ENCODE data around the gene RSPH4A.

DNA sequence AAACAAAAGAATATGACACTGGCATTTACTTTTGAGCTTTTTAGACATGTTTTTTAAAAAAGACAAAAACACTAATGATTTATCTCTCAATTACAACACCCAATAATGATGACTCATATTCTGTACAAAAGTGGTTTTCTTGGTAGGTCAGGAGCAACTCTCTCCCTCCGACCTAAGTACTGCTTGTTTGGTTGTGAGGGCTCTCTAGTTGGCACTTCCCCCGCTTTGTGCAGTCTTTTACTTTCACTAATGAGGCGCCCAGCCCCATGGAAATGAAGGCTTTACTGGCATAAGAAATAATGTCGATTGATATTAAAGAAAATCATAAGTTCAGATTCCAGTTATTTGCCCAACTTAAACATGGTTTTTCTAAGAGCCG is 66.0 kb downstream of the RSPH4A start:
- TF ChIP-seq POLR2A (IDR thresholded peaks at IDR 0.05): no peak
- TF ChIP-seq, protein P1, sequence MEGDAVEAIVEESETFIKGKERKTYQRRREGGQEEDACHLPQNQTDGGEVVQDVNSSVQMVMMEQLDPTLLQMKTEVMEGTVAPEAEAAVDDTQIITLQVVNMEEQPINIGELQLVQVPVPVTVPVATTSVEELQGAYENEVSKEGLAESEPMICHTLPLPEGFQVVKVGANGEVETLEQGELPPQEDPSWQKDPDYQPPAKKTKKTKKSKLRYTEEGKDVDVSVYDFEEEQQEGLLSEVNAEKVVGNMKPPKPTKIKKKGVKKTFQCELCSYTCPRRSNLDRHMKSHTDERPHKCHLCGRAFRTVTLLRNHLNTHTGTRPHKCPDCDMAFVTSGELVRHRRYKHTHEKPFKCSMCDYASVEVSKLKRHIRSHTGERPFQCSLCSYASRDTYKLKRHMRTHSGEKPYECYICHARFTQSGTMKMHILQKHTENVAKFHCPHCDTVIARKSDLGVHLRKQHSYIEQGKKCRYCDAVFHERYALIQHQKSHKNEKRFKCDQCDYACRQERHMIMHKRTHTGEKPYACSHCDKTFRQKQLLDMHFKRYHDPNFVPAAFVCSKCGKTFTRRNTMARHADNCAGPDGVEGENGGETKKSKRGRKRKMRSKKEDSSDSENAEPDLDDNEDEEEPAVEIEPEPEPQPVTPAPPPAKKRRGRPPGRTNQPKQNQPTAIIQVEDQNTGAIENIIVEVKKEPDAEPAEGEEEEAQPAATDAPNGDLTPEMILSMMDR (IDR thresholded peaks at IDR 0.05): no peak
